Vagina (tissue), 2 donors: ENCODE results near the gene CHKB.

Experiments
- POLR2A ChIP-seq, 2 donors: fragments of 450-650 bp; IDR thresholded peaks; one replicate each; pipeline ENCODE4 v1.6.1; 2017; ENCODE audit warnings: antibody characterized with exemption in 2 of 2, mild to moderate bottlenecking in 2 of 2, moderate library complexity in 2 of 2
- POLR2AphosphoS5 ChIP-seq, 2 donors: sonication (generic); formaldehyde crosslinking; IDR thresholded peaks; one replicate each; pipeline ENCODE4 v1.9.0; 2017; ENCODE audit warnings: antibody characterized with exemption in 2 of 2, mild to moderate bottlenecking in 2 of 2, low read depth in 1 of 2; ENCODE audit not compliant: insufficient read depth in 1 of 2
- TF ChIP-seq, protein P1 (sequence below), 3 experiments: fragments of 450-650 bp in 2 of 3; fragments of 200-600 bp in 1 of 3; sonication (generic) in 1 of 3; IDR thresholded peaks; one replicate each; pipeline ENCODE4 v1.5.1; 2017 to 2019; ENCODE audit warnings: antibody characterized with exemption in 3 of 3, mild to moderate bottlenecking in 2 of 3, moderate library complexity in 2 of 3

DNA sequence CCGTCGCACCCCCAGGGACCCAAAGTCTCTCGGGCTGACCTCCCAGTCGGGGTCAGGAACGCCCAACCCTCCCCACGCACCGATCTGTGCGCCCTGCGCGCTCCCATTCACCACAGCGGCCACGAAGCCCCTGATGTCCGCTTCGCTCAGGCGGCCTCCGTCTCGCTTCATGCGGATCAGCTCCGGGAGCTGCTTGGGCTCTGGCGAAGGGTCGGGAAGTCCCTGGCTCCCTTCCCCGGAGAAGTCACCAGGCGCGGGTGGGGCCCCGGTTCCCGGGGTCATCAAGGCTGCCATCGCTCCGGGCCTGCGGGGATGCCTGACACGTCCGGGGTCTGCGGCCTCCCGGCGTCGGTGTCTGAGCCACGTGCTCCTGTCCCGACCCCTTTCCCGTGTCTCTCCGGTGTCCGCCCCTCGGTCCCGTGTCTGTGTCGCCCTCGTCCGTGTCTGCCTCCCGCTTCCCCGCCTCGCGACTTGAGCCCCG, 53.2 kb downstream of the CHKB start:
- TF ChIP-seq, protein P1, sequence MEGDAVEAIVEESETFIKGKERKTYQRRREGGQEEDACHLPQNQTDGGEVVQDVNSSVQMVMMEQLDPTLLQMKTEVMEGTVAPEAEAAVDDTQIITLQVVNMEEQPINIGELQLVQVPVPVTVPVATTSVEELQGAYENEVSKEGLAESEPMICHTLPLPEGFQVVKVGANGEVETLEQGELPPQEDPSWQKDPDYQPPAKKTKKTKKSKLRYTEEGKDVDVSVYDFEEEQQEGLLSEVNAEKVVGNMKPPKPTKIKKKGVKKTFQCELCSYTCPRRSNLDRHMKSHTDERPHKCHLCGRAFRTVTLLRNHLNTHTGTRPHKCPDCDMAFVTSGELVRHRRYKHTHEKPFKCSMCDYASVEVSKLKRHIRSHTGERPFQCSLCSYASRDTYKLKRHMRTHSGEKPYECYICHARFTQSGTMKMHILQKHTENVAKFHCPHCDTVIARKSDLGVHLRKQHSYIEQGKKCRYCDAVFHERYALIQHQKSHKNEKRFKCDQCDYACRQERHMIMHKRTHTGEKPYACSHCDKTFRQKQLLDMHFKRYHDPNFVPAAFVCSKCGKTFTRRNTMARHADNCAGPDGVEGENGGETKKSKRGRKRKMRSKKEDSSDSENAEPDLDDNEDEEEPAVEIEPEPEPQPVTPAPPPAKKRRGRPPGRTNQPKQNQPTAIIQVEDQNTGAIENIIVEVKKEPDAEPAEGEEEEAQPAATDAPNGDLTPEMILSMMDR (IDR thresholded peaks at IDR 0.05): no peak
- TF ChIP-seq POLR2AphosphoS5 (IDR thresholded peaks at IDR 0.05; ENCODE audit: insufficient read depth in 1 of 2, low read depth in 1 of 2): peak in 1 of 2 donors; percentile 50
- TF ChIP-seq POLR2A (IDR thresholded peaks at IDR 0.05): no peak
